Adrenal gland (tissue), 5 donors: Measurements from ENCODE around the gene FAM98C.

Experiments
- CTCF ChIP-seq, 6 experiments: fragments of 450-650 bp in 4 of 6; fragments of 200-600 bp in 2 of 6; sonication (generic) in 1 of 6; IDR thresholded peaks; 1 replicate in 5 of 6; 2 replicates in 1 of 6; pipeline versions ENCODE4 v1.5.1 to v1.8.0; 2016 to 2021; ENCODE audit warnings: antibody characterized with exemption in 6 of 6, mild to moderate bottlenecking in 2 of 6, moderate library complexity in 1 of 6
- POLR2A ChIP-seq, 2 donors: fragments of 450-650 bp; IDR thresholded peaks; one replicate each; pipeline ENCODE4 v1.6.1; 2017; ENCODE audit warnings: antibody characterized with exemption in 2 of 2, mild to moderate bottlenecking in 2 of 2, moderate library complexity in 1 of 2
- donor health status: DM: no; HTN: no; CAD: no.

DNA sequence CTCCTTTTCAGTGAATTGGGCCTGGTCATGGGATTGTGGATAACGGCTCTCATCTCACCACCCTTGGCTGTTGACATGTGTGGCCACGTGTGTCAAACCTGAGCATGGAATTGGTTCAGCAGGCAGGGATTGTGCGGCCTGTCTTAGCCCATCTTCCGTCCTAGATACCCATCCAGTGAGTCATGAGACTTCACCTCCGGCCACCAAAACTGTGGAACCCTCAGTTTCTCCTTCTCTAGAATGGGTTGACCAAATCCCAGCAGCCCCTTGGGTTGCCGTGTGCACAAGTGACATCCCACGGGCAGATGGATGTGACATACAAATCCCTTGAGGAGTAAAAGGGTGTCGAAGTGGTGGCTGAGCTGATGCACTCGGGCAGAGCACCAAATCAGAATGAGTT is 21.8 kb upstream of the FAM98C start:
- TF ChIP-seq POLR2A (IDR thresholded peaks at IDR 0.05): no peak
- no peak for TF ChIP-seq CTCF (IDR thresholded peaks at IDR 0.05)
